H1 (cell line): ENCODE results near the gene FAM151A.

ENCODE experiments used
- BCL11A ChIP-seq, 2 experiments: IDR thresholded peaks; one replicate each; pipeline ENCODE4 v1.6.1; 2011; ENCODE audit warnings: low read depth in 2 of 2, low read length in 2 of 2, mild to moderate bottlenecking in 2 of 2
- EZH2 ChIP-seq: fragments of 200-600 bp; sonication (generic); IDR thresholded peaks from 2 replicates; pipeline ENCODE4 v1.7.1; 2012; ENCODE audit warnings: low read depth, mild to moderate bottlenecking, moderate library complexity, low read length, inconsistent platforms; ENCODE audit not compliant: severe bottlenecking
- POLR2AphosphoS5 ChIP-seq: IDR thresholded peaks from 2 replicates; pipeline ENCODE4 v1.6.1; 2011; ENCODE audit warnings: low read depth, low read length
- SRF ChIP-seq: IDR thresholded peaks from 2 replicates; pipeline ENCODE4 v1.6.1; 2011; ENCODE audit warnings: mild to moderate bottlenecking, low read depth, low read length, moderate library complexity
- YY1 ChIP-seq: IDR thresholded peaks from 2 replicates; pipeline ENCODE4 v1.6.1; 2011; ENCODE audit warnings: low read depth, mild to moderate bottlenecking, low read length
- TF ChIP-seq, protein P1 (sequence below), 3 experiments: IDR thresholded peaks; 1 replicate in 2 of 3; 2 replicates in 1 of 3; pipeline versions ENCODE4 v1.5.1 to v1.6.1; 2011; ENCODE audit warnings: low read length in 3 of 3, mild to moderate bottlenecking in 3 of 3, inconsistent platforms in 2 of 3, low read depth in 1 of 3, moderate library complexity in 1 of 3; ENCODE audit not compliant: insufficient read depth in 1 of 3; ENCODE audit errors: control extremely low read depth in 1 of 3
- TF ChIP-seq, protein P2 (sequence below): IDR thresholded peaks from 2 replicates; pipeline ENCODE4 v1.6.1; 2012; ENCODE audit warnings: low read length, inconsistent platforms

- TF ChIP-seq, protein P1, sequence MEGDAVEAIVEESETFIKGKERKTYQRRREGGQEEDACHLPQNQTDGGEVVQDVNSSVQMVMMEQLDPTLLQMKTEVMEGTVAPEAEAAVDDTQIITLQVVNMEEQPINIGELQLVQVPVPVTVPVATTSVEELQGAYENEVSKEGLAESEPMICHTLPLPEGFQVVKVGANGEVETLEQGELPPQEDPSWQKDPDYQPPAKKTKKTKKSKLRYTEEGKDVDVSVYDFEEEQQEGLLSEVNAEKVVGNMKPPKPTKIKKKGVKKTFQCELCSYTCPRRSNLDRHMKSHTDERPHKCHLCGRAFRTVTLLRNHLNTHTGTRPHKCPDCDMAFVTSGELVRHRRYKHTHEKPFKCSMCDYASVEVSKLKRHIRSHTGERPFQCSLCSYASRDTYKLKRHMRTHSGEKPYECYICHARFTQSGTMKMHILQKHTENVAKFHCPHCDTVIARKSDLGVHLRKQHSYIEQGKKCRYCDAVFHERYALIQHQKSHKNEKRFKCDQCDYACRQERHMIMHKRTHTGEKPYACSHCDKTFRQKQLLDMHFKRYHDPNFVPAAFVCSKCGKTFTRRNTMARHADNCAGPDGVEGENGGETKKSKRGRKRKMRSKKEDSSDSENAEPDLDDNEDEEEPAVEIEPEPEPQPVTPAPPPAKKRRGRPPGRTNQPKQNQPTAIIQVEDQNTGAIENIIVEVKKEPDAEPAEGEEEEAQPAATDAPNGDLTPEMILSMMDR (IDR thresholded peaks at IDR 0.05; ENCODE audit: control extremely low read depth in 1 of 3, insufficient read depth in 1 of 3, low read depth in 1 of 3, low read length in 3 of 3) = no peak
- TF ChIP-seq SRF (no peak), POLR2AphosphoS5 (no peak), BCL11A (IDR thresholded peaks at IDR 0.05; ENCODE audit: low read depth in 2 of 2, low read length in 2 of 2) (no peak), EZH2 (no peak), YY1 (no peak)
- TF ChIP-seq, protein P2, sequence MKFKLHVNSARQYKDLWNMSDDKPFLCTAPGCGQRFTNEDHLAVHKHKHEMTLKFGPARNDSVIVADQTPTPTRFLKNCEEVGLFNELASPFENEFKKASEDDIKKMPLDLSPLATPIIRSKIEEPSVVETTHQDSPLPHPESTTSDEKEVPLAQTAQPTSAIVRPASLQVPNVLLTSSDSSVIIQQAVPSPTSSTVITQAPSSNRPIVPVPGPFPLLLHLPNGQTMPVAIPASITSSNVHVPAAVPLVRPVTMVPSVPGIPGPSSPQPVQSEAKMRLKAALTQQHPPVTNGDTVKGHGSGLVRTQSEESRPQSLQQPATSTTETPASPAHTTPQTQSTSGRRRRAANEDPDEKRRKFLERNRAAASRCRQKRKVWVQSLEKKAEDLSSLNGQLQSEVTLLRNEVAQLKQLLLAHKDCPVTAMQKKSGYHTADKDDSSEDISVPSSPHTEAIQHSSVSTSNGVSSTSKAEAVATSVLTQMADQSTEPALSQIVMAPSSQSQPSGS = no peak
These were observed 35.0 kb upstream of the FAM151A start for GRCh38 chr1:54658164-54658913.
